IPS-11a (cell line): ENCODE measurements around the gene SOCS2.
"Not testable (repeated sequence)": the region's sequence is repeated elsewhere in the genome, so short reads cannot be mapped to it uniquely, and the experiment has no call there.

Experiments used
- H3K4me3 ChIP-seq: one replicate; pipeline ENCODE4 v1.5.1; 2013; ENCODE audit warnings: low read depth, low read length, control low read depth

The SOCS2 gene

GRCh38 chr12:93592641-93593406 lies 20.3 kb downstream of the SOCS2 start:
- no peak overlapping the region for H3K4me3 ChIP-seq

- H3K4me3 ChIP-seq, result no peak overlapping the region
Measured at GRCh38 chr12:93593843-93594242, 21.4 kb downstream of the SOCS2 start.

GRCh38 chr12:93594766-93595311 lies 22.4 kb downstream of the SOCS2 start:
- H3K4me3 ChIP-seq, result no peak overlapping the region

GRCh38 chr12:93595351-93595750 lies 22.9 kb downstream of the SOCS2 start:
- H3K4me3 ChIP-seq, result no peak overlapping the region

GRCh38 chr12:93597608-93598007 lies 25.1 kb downstream of the SOCS2 start:
- H3K4me3 ChIP-seq, result no peak overlapping the region

GRCh38 chr12:93599192-93599591 lies 26.7 kb downstream of the SOCS2 start:
- no peak overlapping the region for H3K4me3 ChIP-seq

- H3K4me3 ChIP-seq, result no peak overlapping the region
Measured at GRCh38 chr12:93601591-93601990, 29.1 kb downstream of the SOCS2 start.

- no peak overlapping the region for H3K4me3 ChIP-seq
Measured at GRCh38 chr12:93602897-93603668, 30.6 kb downstream of the SOCS2 start.

GRCh38 chr12:93603762-93604161 lies 31.3 kb downstream of the SOCS2 start:
- no peak overlapping the region for H3K4me3 ChIP-seq

GRCh38 chr12:93608313-93608712 lies 35.8 kb downstream of the SOCS2 start:
- H3K4me3 ChIP-seq, result no peak overlapping the region

GRCh38 chr12:93609281-93610192 lies 37.1 kb downstream of the SOCS2 start:
- H3K4me3 ChIP-seq, result no peak overlapping the region

- H3K4me3 ChIP-seq, result no peak overlapping the region
Measured at GRCh38 chr12:93612776-93613175, 40.3 kb downstream of the SOCS2 start.

- no peak overlapping the region for H3K4me3 ChIP-seq
Measured at GRCh38 chr12:93614917-93615596, 42.6 kb downstream of the SOCS2 start.

- no peak overlapping the region for H3K4me3 ChIP-seq
Measured at GRCh38 chr12:93616584-93617101, 44.2 kb downstream of the SOCS2 start.

GRCh38 chr12:93618891-93619410 lies 46.5 kb downstream of the SOCS2 start:
- no peak overlapping the region for H3K4me3 ChIP-seq

GRCh38 chr12:93621986-93622385 lies 49.5 kb downstream of the SOCS2 start:
- no peak overlapping the region for H3K4me3 ChIP-seq

GRCh38 chr12:93622485-93622884 lies 50.0 kb downstream of the SOCS2 start:
- no peak overlapping the region for H3K4me3 ChIP-seq

- H3K4me3 ChIP-seq, result no peak overlapping the region
Measured at GRCh38 chr12:93624595-93625294, 52.3 kb downstream of the SOCS2 start.

- not testable (repeated sequence) for H3K4me3 ChIP-seq
Measured at GRCh38 chr12:93625295-93625645, 52.8 kb downstream of the SOCS2 start.
